Measurements from ENCODE around the gene DCAF15.

The DCAF15 gene

DNA sequence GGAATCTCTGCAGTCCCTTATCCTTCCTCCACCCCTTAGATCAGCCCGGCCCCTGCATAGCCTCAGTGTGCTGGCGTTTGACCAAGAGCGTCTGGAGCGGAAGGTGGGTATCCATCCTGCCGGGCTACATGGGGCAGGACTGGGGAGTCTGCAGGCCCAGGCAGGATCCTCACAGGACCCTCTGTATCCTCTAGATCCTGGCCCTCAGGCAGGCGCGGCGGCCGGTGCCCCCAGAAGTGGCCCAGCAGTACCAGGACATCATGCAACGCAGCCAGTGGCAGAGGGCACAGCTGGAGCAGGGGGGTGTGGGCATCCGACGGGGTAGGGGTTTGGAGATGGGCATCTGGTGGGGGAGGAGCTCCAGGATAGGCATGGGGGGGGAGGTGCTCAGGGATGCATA, 23.0 kb upstream of the DCAF15 start:
- DNase-seq (ENCODE audit: low read depth): no peak
- TF ChIP-seq, protein P1, sequence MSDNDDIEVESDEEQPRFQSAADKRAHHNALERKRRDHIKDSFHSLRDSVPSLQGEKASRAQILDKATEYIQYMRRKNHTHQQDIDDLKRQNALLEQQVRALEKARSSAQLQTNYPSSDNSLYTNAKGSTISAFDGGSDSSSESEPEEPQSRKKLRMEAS (IDR thresholded peaks at IDR 0.05; ENCODE audit: low read depth, low read length): no peak
- TF ChIP-seq POLR2A (IDR thresholded peaks at IDR 0.05; ENCODE audit: extremely low read depth, insufficient read length) (no peak), MYC (IDR thresholded peaks at IDR 0.05; ENCODE audit: low read depth, low read length) (no peak)
- TF ChIP-seq, protein P2, sequence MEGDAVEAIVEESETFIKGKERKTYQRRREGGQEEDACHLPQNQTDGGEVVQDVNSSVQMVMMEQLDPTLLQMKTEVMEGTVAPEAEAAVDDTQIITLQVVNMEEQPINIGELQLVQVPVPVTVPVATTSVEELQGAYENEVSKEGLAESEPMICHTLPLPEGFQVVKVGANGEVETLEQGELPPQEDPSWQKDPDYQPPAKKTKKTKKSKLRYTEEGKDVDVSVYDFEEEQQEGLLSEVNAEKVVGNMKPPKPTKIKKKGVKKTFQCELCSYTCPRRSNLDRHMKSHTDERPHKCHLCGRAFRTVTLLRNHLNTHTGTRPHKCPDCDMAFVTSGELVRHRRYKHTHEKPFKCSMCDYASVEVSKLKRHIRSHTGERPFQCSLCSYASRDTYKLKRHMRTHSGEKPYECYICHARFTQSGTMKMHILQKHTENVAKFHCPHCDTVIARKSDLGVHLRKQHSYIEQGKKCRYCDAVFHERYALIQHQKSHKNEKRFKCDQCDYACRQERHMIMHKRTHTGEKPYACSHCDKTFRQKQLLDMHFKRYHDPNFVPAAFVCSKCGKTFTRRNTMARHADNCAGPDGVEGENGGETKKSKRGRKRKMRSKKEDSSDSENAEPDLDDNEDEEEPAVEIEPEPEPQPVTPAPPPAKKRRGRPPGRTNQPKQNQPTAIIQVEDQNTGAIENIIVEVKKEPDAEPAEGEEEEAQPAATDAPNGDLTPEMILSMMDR (IDR thresholded peaks at IDR 0.05; ENCODE audit: low read depth, low read length): no peak
- no peak overlapping the region for H3K4me3 ChIP-seq (ENCODE audit: low read depth, low read length)

- DNase-seq (ENCODE audit: low read depth): no peak
- H3K4me3 ChIP-seq (ENCODE audit: low read depth, low read length): no peak overlapping the region
- TF ChIP-seq, protein P1 (IDR thresholded peaks at IDR 0.05; ENCODE audit: low read depth, low read length): no peak
- no peak for TF ChIP-seq MYC (IDR thresholded peaks at IDR 0.05; ENCODE audit: low read depth, low read length)
- TF ChIP-seq POLR2A (IDR thresholded peaks at IDR 0.05; ENCODE audit: extremely low read depth, insufficient read length): no peak
- TF ChIP-seq, protein P2 (IDR thresholded peaks at IDR 0.05; ENCODE audit: low read depth, low read length): no peak
Measured at GRCh38 chr19:13929956-13930355, 22.4 kb upstream of the DCAF15 start.

- TF ChIP-seq, protein P2 (IDR thresholded peaks at IDR 0.05; ENCODE audit: low read depth, low read length): no peak
- TF ChIP-seq, protein P1 (IDR thresholded peaks at IDR 0.05; ENCODE audit: low read depth, low read length): no peak
- TF ChIP-seq MYC (IDR thresholded peaks at IDR 0.05; ENCODE audit: low read depth, low read length) (no peak), POLR2A (IDR thresholded peaks at IDR 0.05; ENCODE audit: extremely low read depth, insufficient read length) (no peak)
- no peak overlapping the region for H3K4me3 ChIP-seq (ENCODE audit: low read depth, low read length)
- no peak for DNase-seq (ENCODE audit: low read depth)
Measured at GRCh38 chr19:13930402-13930801, 21.9 kb upstream of the DCAF15 start.

DNA sequence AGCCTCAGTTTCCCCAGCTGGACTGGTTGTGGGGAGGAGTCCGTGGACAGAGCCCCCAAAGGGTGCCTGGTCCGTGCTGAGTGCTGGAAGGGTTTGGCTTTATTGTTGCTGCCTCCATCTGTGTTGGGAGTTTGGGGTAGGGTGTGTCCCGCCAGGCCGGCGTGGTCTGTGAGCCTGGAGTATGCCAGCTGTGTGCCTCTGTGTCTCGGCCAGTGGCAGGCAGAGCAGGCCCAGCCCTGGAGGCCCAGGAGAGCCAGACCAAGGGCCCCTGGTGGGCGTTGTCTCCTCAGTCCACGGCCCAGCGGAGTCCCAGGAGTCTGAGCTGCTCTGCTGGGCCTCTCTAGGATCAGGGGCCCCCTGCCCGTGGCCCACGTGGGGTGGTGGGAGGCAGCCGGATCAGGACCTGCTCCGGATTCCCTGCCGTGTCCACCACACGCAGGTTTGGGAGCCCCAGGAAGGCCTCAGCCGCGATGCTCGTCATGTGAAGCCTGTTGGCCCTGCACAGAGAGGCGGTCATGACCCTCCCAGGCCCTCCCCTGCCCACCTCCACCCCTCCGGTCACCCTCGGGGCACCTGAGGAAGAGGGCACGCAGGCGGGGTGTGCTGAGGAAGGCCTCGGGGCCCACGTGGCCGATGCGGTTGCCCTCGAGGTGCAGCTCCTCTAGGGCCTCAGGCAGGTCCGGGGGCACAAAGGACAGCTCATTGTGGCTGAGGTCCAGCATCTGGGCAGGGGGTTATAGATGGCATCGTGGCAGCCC, 20.7 kb upstream of the DCAF15 start:
- TF ChIP-seq, protein P2 (IDR thresholded peaks at IDR 0.05; ENCODE audit: low read depth, low read length): no peak
- TF ChIP-seq MYC (IDR thresholded peaks at IDR 0.05; ENCODE audit: low read depth, low read length): no peak
- DNase-seq (ENCODE audit: low read depth): no peak

DNA sequence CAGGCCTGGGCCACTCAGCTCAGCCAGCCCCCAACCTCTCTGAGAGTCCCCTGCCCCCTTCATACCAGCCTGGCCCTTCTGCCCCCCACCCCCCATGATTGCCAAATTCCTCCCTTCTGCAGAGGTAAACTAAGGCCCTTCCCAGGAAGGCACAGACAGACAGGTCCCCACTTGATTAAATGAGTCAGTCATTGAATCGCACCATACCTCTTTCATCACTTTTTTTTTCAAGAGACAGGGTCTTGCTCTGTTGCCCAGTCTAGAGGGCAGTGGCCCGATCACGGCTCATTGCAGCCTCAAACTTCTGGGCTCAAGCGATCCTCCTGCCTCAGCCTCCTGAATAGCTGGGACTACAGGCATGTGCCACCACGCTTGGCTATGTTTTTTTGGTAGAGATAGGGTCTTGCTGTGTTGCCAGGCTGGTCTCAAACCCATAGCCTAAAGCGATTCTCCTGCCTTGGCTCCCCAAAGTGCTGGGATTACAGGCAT, 20.1 kb upstream of the DCAF15 start:
- no peak overlapping the region for H3K4me3 ChIP-seq (ENCODE audit: low read depth, low read length)
- no peak for DNase-seq (ENCODE audit: low read depth)
- TF ChIP-seq, protein P2 (IDR thresholded peaks at IDR 0.05; ENCODE audit: low read depth, low read length): no peak
- TF ChIP-seq MYC (IDR thresholded peaks at IDR 0.05; ENCODE audit: low read depth, low read length) (no peak), POLR2A (IDR thresholded peaks at IDR 0.05; ENCODE audit: extremely low read depth, insufficient read length) (no peak)
- TF ChIP-seq, protein P1 (IDR thresholded peaks at IDR 0.05; ENCODE audit: low read depth, low read length): no peak

More for the DNA sequence above, 20.7 kb upstream of the DCAF15 start:
- no peak overlapping the region for H3K4me3 ChIP-seq (ENCODE audit: low read depth, low read length)

Measured in NB4 (cell line).